ENCODE data around the gene KRT15.

The KRT15 gene

DNA sequence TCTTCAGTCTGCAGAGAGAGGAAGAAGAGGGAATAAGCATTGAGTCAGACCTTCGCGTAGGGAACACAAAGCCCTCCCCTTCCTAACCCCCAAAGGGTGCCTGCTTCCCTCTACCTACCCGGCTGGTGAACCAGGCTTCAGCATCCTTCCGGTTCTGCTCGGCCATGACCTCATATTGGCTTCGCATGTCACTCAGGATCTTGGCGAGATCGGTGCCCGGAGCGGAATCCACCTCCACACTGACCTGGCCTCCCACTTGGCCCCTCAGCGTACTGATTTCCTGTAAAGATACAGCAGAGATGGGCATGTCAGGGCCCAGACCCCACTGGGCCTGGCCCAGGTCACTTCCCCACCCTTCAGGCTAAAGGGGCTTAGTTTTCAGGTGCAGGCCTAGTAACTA, 5.6 kb upstream of the KRT15 start:
- DNase-seq (ENCODE audit: low spot score), result no peak

DNA sequence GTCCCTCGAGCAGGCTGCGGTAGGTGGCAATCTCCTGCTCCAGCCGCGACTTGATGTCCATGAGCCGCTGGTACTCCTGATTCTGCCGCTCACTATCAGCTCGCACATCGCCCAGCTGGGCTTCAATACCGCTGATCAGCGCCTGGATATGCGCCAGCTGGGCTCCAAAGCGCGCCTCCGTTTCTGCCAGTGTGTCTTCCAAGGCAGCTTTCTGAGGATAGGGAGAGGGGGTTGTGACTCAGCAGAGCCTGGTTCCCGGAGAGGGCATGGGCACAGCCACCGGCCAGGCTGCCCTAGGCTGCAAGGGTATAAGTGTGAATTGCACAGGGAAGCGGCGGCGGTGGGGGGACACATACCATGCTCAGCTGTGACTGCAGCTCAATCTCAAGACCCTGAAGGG, 5.1 kb upstream of the KRT15 start:
- no peak for DNase-seq (ENCODE audit: low spot score)

DNA sequence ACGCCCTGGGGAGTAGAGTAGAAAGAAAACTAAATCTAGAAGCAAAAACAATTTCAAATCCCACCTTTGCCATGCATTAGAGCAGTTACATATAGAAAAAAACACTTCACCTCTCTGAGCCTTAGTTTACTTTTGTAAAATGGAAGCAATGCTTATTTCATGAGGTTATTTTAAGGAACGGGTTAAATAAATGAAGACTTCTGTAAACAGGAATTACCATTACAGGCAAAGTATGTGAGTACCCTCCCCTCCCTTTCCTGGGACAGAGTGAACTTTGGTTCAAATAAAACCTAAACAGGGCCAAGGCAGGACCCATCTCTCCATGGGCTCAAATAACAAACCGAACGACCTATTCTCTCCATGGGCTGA, 4.5 kb upstream of the KRT15 start:
- DNase-seq (ENCODE audit: low spot score), result no peak

DNA sequence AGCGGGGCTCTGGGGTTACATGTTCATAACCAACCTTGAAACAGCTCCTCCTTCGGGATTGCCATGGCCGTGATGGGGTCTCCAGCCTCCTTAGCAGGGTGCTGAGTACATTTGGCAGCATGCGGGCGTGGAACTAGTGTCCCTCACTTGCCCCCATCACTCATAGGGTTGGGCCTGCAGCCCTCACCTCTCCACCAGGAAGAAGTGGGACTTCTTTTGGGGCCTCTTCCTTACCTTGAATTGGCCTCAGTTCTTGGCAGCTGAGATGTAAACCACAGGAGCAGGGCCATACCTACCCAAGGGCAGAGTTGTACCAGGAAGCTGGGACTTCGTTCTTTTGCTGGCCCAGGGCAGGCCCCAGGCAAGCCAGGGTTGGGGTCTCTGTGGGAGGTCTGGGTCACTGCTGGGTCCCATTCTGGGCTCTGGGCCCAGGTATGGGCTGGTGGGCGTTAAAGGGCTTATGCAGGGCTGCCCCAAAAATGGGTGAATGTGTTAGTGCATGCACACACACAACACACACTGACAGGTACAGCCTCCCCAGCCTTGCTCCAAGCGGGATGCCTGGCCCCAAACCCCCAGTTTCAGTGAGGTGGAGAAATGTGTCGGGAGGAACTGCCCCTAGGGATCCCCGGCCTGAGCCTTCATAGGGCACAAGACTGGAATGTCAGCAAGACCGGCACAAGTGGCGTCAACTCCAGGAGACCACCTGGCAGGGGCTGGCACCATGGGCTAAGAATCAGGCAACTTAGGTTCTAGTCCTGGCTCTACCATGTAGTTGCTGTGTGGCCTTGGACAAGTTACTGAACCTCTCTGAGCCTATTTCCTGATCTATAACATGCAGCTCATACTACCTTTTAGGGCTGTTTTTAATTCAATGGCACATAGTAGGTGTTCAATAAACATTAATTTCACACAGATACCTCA, 3.9 kb upstream of the KRT15 start:
- no peak for DNase-seq (ENCODE audit: low spot score)

DNA sequence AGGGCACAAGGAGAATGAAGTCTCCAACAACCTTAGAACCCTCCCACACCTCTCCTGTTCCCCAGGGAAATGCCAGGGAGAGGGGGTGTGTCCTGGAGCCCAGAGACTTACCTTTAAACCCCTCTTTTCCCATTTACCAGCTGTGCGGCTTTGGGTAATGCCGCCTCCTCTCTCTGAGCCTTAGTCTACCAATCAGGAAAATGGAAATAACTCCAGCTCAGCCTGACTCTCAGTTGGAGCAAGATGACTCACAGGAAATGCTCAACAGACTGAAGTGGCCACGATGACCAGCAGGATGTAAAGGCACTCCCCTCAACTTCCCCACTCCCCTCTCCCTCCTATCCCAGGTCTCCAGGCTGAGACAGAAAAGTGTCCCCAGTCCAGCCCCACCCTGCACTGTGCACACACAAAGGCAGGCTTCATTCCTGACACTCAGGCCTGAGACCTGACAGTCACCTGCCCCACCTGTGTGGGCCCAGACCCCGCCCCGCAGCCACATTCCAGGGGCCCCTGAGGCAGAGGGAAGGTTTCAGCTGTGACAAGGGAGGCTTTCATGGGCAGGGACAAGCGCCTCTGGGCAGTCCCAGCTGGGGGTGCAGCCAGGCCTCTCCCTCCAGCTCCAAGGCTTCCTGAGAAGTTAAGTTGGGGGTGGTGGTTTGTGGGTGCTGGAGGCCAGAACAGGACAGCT, 3.0 kb upstream of the KRT15 start:
- DNase-seq (ENCODE audit: low spot score), result peak; percentile 72

DNA sequence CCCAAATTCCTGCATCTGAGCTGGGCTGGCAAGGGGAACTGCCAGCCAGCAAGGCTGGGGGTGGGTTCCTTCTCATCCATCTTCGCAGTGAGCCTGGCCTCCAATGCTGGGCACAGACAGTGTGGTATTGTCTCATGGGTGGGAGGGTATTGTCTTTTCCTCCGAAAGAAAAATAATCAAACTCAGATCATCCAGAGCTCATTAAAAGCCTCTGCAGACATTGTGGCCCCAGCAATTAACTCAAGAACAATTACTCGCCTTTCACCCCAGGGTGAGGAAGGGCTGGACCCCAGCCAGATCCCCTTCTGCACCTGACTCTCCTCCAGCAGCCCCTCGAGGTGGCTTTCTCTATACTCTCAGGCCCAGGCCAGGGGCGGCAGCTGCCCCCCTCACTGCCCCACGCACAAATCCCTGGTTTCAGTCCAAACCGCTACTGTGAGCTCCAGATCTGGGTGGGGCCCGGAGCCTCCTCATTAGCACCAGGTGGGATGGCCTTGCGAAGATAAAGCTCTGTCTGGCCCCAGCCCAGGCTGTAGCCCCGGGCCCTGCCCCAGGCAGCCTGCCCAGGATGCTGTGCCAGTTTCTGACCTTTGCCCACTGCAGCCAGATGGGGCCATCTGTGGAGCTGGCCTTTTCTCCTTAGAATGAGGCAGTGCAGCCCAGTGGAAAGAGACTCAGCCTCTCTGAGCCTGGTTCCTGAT, 2.3 kb upstream of the KRT15 start:
- no peak for DNase-seq (ENCODE audit: low spot score)

DNA sequence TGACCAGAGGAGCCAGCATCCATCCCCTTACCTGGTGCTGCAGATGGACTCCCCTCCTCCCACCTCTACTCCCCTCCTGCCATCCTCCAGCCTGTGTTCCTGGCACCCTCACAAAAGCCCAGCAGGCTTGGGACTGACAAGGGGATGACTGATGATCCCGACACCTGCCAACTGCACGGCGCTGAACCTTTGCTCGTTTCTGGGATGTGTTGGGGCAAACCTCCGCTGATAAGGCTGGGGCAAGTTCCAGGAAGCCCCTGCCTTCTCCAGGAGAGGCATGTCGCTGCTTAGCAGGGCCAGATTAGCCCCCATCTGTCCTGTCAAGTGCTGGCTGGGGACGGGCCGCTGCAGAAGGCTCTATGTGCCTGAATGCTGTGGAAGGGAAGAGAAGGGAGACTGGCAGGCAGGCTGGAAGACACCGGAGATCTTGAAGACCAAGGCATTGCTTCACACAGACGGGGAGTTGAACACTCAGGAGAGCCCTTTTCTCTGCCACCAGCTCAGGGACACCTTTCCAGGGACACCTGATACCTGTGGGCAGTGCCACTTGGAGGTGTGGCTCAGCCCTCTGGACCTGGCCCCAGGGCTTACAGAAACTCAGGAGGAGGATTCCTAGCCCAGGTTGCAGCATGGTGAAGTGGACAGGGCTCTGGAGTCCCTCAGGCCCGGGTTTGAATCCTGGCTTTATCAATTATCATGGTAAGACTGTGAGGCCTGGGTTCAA, 973 bp upstream of the KRT15 start:
- no peak for DNase-seq (ENCODE audit: low spot score)

DNA sequence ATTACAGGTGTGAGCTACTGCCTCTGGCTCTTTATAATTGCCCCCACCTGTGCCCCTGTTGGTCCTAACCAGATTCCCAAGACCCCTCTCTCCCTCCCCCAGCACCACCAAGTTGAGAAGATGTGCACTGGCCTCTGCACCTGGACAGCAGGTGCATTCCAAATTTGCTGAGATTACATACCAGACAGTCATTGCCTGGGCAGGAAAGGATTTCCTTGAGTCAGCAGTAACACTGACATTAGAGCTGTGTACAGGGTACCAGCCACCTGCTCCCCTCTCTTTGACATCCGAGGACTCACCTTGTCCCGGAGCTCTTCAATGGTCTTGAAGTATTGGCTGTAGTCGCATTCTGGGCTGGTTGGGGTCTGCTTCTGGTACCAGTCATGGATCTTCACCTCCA, 659 bp downstream of the KRT15 start:
- DNase-seq (ENCODE audit: low spot score), result no peak

DNA sequence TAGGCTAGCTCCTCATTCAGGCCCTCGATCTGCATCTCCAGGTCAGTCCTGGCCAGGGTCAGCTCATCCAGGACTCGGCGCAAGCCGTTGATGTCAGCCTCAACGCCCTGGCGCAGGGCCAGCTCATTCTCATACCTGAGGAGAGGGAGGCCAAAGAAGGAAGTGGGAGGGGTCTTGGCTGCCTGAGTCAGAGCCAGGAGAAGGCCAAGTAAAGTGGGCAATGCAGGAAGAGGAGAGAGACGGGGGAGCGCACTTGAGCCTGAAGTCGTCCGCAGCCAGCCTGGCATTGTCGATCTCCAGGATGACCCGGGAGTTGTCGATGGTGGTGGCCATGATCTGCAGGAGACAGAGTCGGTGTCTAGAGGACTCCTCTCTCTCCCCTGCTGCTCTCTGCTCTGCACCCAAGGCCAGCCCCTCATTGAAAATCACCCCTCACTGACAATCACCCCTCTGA, 1.8 kb downstream of the KRT15 start:
- DNase-seq (ENCODE audit: low spot score), result no peak

DNA sequence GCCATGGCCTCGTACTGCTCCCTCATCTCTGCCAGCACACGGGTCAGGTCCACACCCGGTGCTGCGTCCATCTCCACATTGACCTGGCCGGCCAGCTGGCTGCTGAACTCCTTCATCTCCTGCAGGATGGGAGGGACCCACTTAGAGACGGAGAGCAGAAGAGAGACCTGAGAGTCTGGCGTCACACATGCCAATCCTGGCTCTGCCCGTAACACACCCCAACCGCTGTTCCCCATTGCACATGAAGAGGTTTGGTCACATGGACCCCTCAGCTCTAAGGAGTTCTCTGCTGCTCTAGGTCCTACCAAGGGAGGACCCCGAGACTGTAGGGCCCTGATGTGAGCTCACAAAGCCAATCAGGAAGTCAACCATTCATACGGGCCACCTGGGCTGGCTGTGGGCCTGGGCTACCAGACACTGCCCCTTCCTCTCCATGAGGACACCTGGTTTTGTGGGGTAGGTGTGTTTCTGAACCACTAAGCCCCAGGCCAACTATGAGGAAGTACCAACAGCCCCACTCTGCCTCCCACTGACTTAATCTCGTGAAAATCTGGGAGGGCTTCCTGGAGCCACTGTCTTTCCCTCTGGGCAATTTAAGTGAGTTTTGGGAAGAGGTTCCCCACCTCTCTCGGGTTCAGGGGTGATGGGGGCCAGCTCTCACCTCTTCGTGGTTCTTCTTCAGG, 2.4 kb downstream of the KRT15 start:
- no peak for DNase-seq (ENCODE audit: low spot score)

DNA sequence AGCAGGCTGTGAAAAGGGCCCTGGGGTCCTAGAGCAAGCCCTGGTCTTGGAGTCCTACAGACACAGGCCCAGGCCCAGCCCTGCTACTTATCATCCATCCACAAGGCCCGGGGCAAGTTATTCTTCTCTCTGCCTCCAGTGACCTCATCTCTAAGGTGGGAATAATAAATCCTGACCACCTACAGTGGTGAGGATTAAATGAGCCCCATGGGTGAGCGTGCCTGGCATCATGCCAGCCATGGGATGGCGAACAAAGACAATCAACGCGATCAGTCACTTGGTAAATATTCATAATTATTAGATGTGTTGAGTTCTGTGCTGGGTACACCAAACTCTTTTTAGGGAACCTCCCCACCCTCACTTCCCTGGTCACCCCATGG, 5.5 kb downstream of the KRT15 start:
- DNase-seq (ENCODE audit: low spot score), result no peak

DNA sequence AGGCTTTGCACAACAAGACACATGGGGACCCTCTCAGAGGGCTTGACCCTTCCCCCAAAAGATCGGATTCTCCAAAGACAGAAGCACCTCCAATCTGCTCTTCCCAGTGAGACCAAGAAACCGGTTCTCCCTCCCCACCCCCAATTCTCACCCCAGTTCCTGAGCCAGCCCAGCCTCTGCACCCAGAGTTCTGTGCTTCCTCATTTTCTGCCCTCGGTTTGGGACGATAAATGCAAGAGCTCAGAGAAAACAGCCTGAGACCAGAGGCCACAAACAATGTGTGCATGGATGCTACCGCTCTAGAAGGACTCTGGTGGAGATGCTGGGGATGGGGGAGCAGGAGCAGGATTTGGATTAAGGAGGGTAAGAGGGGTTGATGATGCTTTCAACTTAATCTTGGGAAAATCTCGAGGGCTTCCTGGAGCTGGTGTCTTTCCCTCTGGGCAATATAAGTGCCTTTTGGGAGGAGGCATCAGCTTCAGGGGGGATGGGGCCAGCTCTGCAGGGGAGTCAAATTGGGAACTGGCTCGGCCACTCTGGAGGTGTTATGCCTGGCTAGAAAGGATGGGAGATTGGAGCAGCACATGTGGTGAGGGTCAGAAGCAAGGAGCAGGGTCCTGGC, 6.0 kb downstream of the KRT15 start:
- no peak for DNase-seq (ENCODE audit: low spot score)

DNA sequence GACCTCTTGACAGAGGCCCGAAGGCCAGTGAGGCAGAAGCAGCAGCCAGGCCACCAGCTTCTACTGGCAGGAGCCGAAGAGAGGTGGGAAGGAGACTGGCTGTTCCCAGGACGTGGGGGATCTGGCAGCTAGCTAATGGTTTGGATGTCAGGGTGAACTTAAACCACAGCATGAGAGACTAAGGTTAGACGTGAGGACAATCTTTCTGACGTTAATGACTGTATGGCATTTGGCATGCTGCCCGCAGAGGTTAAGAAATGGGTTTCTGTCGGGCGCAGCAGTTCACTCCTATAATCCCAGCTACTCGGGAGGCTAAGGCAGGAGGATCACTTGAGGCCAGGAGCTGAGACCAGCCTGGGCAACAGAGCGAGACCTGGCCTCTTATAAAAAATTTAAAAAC, 7.0 kb downstream of the KRT15 start:
- no peak for DNase-seq (ENCODE audit: low spot score)

DNA sequence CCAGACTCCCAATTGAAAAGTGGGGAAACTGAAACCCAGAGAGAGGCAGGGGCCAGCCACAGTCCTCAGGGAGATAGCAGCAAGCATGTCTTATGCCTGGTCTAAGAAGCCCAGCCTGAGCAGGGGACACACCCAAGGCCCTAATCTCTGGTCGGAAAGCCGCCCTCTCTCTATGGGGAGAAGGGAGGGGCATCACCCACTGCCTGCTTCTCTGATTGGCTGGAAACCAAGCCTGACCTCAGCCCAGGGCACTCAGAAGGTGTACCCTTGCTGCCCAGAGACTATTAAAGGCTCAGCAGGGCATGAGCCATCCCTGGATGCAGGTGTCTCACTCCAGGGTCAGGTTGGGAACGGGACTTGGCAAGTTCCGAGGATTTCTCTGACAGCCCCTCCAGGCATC, 7.6 kb downstream of the KRT15 start:
- DNase-seq (ENCODE audit: low spot score), result no peak

DNA sequence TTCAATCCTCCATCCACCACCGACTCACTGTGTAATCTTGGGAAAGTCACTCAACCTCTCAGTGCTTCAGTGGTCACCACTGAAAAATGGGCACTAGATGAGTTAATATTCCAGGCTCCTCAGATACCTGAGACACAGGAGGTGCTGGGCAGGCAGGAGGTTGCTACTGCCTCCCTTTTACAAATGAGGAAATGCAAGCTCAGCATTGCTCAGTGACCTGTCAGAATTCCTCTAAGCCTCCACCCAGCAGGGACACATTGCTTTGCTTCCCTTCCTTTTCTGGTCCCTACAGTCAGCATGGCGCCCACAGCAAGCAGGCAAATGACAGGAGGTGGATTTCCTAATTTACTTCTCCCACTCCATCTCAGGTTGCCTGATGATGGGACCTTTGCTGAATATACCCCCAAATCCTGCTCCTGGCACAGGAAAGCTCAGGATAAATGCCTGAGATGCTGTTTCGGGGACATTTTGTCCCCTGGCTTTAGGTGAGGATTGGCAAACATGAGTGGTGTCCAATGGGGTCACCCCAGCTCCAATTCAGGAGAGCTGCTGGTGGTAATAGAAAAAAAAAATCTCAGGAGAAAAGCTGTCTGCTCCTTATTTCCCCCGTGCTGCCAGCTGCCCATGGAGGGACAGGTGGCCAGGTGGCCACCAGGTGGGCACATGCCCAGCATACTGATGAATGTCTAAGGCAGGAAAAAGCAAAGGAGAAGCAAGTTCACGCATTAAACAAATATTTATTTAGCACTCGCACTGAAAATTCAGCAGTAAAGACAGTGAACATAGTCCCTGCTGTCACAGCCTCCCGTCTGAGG, 8.2 kb downstream of the KRT15 start:
- DNase-seq (ENCODE audit: low spot score), result no peak

DNA sequence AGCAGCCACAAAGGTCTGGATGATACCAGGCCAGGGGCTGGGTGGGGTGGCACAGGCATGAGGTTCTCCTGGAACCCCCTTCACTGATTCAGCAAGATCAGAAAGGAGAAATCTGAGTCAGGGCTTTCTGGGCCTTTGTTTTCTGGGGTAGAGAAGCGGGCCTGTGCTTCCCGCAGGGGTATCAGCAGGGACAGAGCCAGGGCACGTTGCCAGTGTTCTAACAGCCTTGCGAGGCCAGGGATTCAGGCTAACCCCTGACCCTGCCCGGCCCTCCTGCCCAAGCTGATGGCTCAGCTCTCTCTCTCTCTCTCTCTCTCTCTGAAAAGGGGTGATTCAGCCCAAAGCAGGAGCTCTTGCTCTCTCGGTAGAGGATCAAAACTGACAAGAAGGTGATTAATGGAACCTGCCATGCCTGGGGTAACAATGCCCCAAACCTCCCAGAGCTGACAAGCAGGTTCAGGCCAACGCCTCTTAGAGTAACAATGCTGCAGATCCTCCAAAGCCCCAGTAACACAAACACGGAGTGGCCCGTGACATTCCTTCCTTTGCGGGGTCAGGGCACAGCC, 11.3 kb downstream of the KRT15 start:
- DNase-seq (ENCODE audit: low spot score), result no peak

DNA sequence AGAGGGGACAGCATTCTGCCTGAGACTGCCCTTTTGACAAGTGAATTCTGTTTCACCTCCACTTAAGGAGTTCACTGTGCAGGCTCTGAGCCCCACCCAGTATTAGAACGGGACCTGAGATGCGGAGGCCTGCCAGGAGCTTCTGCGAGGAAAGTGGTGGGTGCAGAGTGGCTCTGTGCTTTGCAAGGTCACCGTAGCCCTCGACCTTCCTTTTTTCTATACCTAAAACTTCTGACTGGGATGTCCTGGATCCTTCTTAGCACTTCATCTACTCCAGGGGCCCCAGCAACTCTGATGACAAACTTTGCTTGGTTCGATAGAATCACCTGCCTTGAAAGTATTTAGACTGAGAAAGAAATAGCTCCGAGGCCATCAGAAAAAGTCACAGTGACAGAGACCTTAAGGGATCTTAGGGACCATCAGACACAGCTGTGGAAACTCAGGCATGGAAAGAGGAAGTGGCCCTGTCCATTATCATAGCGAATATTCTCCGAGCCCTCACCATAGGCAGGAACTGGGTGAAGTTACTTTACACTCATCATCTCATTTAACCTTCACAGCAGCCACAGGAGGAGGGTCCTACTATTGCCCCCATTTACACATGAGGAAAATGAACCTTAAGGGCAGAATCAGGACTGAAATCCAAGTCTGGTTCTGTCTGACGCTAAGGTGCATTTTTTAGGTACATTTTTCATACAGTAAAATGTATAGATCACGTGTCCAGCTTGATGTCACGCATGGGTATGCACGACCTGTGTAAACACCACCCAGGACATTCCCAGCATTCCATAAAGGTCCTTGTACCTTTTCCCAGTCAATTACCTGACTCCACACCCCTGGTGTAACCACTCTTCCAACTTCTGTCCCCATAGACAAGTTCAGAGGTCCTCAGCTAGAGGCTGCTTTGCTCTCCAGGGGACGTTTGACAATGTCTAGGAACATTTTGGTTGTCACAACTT, 12.6 kb downstream of the KRT15 start:
- DNase-seq (ENCODE audit: low spot score), result no peak

DNA sequence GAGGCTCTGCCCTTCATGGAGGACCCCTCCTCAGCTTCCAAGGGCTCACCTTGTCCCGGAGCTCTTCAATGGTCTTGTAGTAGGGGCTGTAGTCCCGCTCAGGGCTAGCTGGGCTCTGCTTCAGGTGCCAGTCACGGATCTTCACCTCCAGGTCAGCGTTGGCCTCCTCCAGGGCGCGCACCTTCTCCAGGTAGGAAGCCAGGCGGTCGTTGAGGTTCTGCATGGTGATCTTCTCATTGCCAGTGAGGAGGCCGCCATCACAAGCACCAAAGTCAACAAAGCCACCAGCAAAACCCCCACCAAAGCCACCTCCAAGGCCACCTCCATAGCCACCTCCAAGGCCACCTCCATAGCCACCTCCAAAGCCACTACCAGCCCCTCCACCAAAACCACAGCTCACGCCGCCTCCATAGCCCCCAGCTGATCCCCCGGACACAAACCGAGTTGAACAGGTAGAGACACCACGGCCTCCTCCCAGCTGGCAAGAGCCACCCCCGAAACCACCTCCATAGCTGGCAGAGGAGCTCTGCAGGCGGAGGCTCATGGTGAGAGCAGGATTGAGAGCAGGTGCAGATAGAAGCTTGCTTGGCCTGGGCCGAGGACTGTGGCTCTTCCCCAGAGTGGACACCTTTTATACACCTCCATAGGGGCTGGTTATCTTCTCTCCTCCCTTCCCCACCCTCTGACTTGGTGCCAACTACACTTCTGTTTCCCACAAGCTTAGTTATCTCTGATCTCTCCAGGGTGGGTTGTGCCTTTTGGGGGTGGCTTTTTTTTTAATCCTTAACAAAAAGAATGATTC, 13.5 kb downstream of the KRT15 start, which contains the start of gene KRT13:
Gene KRT13 (minus strand): TSS at position 606 of the 802 bp plus-strand sequence. CDS start 62 bp downstream, at position 544.
- no peak for DNase-seq (ENCODE audit: low spot score)

Data from AG08395 (cell line).